Measurements from ENCODE around the gene SLC4A2.

The SLC4A2 gene

GRCh38 chr7:151053096-151053495 is 6.3 kb upstream of the SLC4A2 start:
- TF ChIP-seq CTCF (IDR thresholded peaks at IDR 0.05; ENCODE audit: low read depth, low read length) = no peak
- no peak for DNase-seq (ENCODE audit: extremely low read depth, low read depth)

- no peak for DNase-seq (ENCODE audit: extremely low read depth, low read depth)
- TF ChIP-seq CTCF (IDR thresholded peaks at IDR 0.05; ENCODE audit: low read depth, low read length) = no peak
These were observed 5.6 kb upstream of the SLC4A2 start for GRCh38 chr7:151053751-151054150.

GRCh38 chr7:151056283-151056665 is 3.1 kb upstream of the SLC4A2 start:
- DNase-seq (ENCODE audit: extremely low read depth, low read depth) = no peak
- no peak for TF ChIP-seq CTCF (IDR thresholded peaks at IDR 0.05; ENCODE audit: low read depth, low read length)

- TF ChIP-seq CTCF (IDR thresholded peaks at IDR 0.05; ENCODE audit: low read depth, low read length) = no peak
- DNase-seq (ENCODE audit: extremely low read depth, low read depth) = no peak
These were observed 2.5 kb upstream of the SLC4A2 start for GRCh38 chr7:151056666-151057505.

- TF ChIP-seq CTCF (IDR thresholded peaks at IDR 0.05; ENCODE audit: low read depth, low read length) = no peak
- DNase-seq (ENCODE audit: extremely low read depth, low read depth) = no peak
These were observed 1.8 kb upstream of the SLC4A2 start, which contains the start of gene CDK5 for GRCh38 chr7:151057506-151057988. CDK5 (minus strand) TSS chr7:151057897; CDS start chr7:151057848, 49 bp downstream.

GRCh38 chr7:151057989-151058780 is 1.2 kb upstream of the SLC4A2 start:
- DNase-seq (ENCODE audit: extremely low read depth, low read depth) = peak; percentile 98
- no peak for TF ChIP-seq CTCF (IDR thresholded peaks at IDR 0.05; ENCODE audit: low read depth, low read length)
